ENCODE results near the gene CHRNA7.
"Not testable (repeated sequence)": the region's sequence is repeated elsewhere in the genome, so short reads cannot be mapped to it uniquely, and the experiment has no call there.

The CHRNA7 gene

GRCh38 chr15:32120577-32121383 is 90.5 kb downstream of the CHRNA7 start:
- no peak for DNase-seq

- DNase-seq: no peak
These were observed 91.0 kb downstream of the CHRNA7 start for GRCh38 chr15:32121384-32121695.

GRCh38 chr15:32122013-32122412 is 91.7 kb downstream of the CHRNA7 start:
- DNase-seq: no peak

- no peak for DNase-seq
These were observed 93.2 kb downstream of the CHRNA7 start for GRCh38 chr15:32123473-32123872.

- DNase-seq: no peak
These were observed 94.4 kb downstream of the CHRNA7 start for GRCh38 chr15:32124726-32125125.

GRCh38 chr15:32125595-32125994 is 95.3 kb downstream of the CHRNA7 start:
- DNase-seq: no peak

- no peak for DNase-seq
These were observed 99.5 kb downstream of the CHRNA7 start for GRCh38 chr15:32129815-32130214.

GRCh38 chr15:32130823-32131222 is 100.5 kb downstream of the CHRNA7 start:
- no peak for DNase-seq

- DNase-seq: no peak
These were observed 101.5 kb downstream of the CHRNA7 start for GRCh38 chr15:32131803-32132202.

- no peak for DNase-seq
These were observed 102.5 kb downstream of the CHRNA7 start for GRCh38 chr15:32132859-32133258.

GRCh38 chr15:32134842-32135241 is 104.5 kb downstream of the CHRNA7 start:
- DNase-seq: no peak

- no peak for DNase-seq
These were observed 105.0 kb downstream of the CHRNA7 start for GRCh38 chr15:32135335-32135734.

- not testable (repeated sequence) for DNase-seq
These were observed 115.2 kb downstream of the CHRNA7 start for GRCh38 chr15:32145512-32145911.

GRCh38 chr15:32148833-32149555 is 118.7 kb downstream of the CHRNA7 start:
- DNase-seq: no peak

- no peak for DNase-seq
These were observed 122.3 kb downstream of the CHRNA7 start for GRCh38 chr15:32152574-32152973.

- not testable (repeated sequence) for DNase-seq
These were observed 123.7 kb downstream of the CHRNA7 start for GRCh38 chr15:32153868-32154623.

- not testable (repeated sequence) for DNase-seq
These were observed 131.8 kb downstream of the CHRNA7 start for GRCh38 chr15:32162143-32162542.

- DNase-seq: not testable (repeated sequence)
These were observed 133.8 kb downstream of the CHRNA7 start for GRCh38 chr15:32164065-32164464.

- DNase-seq: not testable (repeated sequence)
These were observed 134.4 kb downstream of the CHRNA7 start for GRCh38 chr15:32164747-32165146.

GRCh38 chr15:32165775-32166174 is 135.5 kb downstream of the CHRNA7 start:
- not testable (repeated sequence) for DNase-seq

GRCh38 chr15:32166270-32166669 is 136.0 kb downstream of the CHRNA7 start:
- not testable (repeated sequence) for DNase-seq

- DNase-seq: not testable (repeated sequence)
These were observed 137.6 kb downstream of the CHRNA7 start for GRCh38 chr15:32167913-32168312.

GRCh38 chr15:32180579-32180978 is 150.3 kb downstream of the CHRNA7 start:
- DNase-seq: not testable (repeated sequence)

GRCh38 chr15:32193780-32194179 is 163.5 kb downstream of the CHRNA7 start:
- not testable (repeated sequence) for DNase-seq
